SK-N-MC (cell line): ENCODE results near the gene ANKMY1.

ENCODE experiments used
- EZH2 ChIP-seq: fragments of 200-600 bp; sonication (generic); IDR thresholded peaks from one replicate; pipeline ENCODE4 v1.6.1; 2017; ENCODE audit warnings: antibody characterized with exemption
- POLR2AphosphoS5 ChIP-seq: IDR thresholded peaks from 2 replicates; pipeline ENCODE4 v1.6.1; 2012; ENCODE audit warnings: mild to moderate bottlenecking, low read depth, low read length, borderline replicate concordance

DNA sequence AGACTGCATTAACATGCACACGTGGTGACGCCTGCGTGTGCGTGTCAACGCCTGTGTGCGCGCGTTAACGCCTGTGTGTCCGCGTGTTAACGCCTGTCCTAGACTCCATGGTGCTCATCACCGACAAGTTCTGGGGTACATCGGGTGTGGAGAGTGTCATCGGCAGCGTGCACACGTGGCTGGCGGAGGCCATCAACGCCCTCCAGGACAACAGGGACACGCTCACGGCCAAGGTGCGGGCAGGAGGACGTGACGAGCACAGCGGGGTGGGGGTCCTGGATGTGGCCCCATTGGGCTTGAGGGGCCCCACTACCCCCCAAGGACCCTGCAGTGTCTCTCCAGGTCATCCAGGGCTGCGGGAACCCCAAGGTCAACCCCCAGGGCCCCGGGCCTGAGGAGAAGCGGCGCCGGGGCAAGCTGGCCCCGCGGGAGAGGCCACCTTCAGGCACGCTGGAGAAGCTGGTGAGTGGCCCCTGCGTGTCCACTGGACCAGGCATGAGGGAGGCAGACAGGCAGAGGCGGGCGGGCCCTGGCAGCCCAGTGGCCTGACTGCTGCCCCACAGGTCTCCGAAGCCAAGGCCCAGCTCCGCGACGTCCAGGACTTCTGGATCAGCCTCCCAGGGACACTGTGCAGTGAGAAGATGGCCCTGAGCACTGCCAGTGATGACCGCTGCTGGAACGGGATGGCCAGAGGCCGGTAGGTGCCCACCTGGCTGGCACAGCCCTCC, 93.1 kb downstream of the ANKMY1 start:
- TF ChIP-seq POLR2AphosphoS5 = no peak
- no peak for TF ChIP-seq EZH2
